ENCODE data around the gene OR6A2. TPM values are rescaled to one million over a fixed set of nuclear protein-coding genes. Genes with fewer than 3 reads are reported as not detected.

OR6A2 gene
- total and polyA plus RNA-seq, 10 of the 15 experiments (the other 5 are each of a cell fraction or from before 2014, with no cell fraction given) = 0.04 to 0.17 TPM; not detected in 8

GRCh38 chr11:6742260-6742659, 57.2 kb downstream of the OR6A2 start:
- Histone ChIP-seq H4K20me1 (ENCODE audit: control insufficient read depth, insufficient read depth) (no peaks in the 10 kb centered on the region), H3K9ac (ENCODE audit: control insufficient read depth, insufficient read depth, low read length) (no peak overlapping the region), H3K9me3 (replicated peaks; ENCODE audit: control insufficient read depth, insufficient read depth, low read length) (no peaks in the 10 kb centered on the region; the same call in 2 of the 3 replicates), H2AFZ (ENCODE audit: control insufficient read depth, low read depth, low read length) (no peak overlapping the region), H3K4me1 (ENCODE audit: control insufficient read depth, insufficient read depth, low read length) (peaks cover 20% of the 10 kb centered on the region), H3K36me3 (ENCODE audit: control insufficient read depth in 2 of 2, insufficient read depth in 2 of 2, low read length in 1 of 2) (no peaks in the 10 kb centered on the region), H3K4me3 (peak overlapping the region; percentile 71), H3K4me2 (ENCODE audit: control insufficient read depth, insufficient read depth) (peak overlapping the region; percentile 90), H3K27me3 (replicated peaks in 1 of 2; ENCODE audit: control insufficient read depth in 2 of 2, insufficient read depth in 2 of 2, low read length in 1 of 2) (no peaks in the 10 kb centered on the region), H3K27ac (ENCODE audit: control insufficient read depth, insufficient read depth) (no peak overlapping the region), H3K79me2 (ENCODE audit: control insufficient read depth, insufficient read depth, low read length) (peaks cover 65% of the 10 kb centered on the region)
- BruUV-seq (replicated peaks) = no TSS peak
- ChIA-PET RAD21 (ENCODE audit: unreplicated experiment) (interaction anchor here (0.8 to 8.3 kb wide), 3 partner anchors 13 to 123 kb away, joined by 3 to 141 read pairs (median 4); partner anchors contain the start of genes MRPL17 and TPP1), SMC1A (ENCODE audit: uncharacterized antibody, unreplicated experiment) (interaction anchor here (1.0 to 18.2 kb wide), 2 partner anchors 11 to 123 kb away, joined by 3 to 420 read pairs; partner anchors contain the start of gene TPP1), POLR2A (interaction anchor here (0.6 to 0.8 kb wide), 3 partner anchors 11 to 75 kb away, joined by 3 to 4 read pairs (median 3); no protein-coding TSS in a partner anchor), CTCF (interaction anchor here (0.7 to 15.6 kb wide), 5 partner anchors 9 to 211 kb away, joined by 3 to 728 read pairs (median 4); no protein-coding TSS in a partner anchor)
- DNase-seq (ENCODE audit: low read depth, low spot score) (no peak), FAIRE-seq (no peak), ATAC-seq (no peak)
- intact Hi-C loops (cut with micrococcal nuclease; ENCODE audit: unreplicated experiment) = loop anchor here (10.0 kb wide), 3 partner anchors 507 to 1047 kb away; partner anchors contain the start of genes CNGA4, FHIP1B and PPFIBP2
- 68% methylated on average over 7 of the region's 7 CpGs for WGBS (ENCODE audit: insufficient coverage, insufficient replicate concordance, low lambda C conversion rate, missing lambda C conversion rate)
- in situ Hi-C loops (cut with MboI) = loop anchor here (10.0 kb wide), 1 partner anchor 1117 kb away; the partner anchor contains the start of gene TRIM34
- TF ChIP-seq ZNF687 (IDR thresholded peaks at IDR 0.05) (no peak), CTCF (IDR thresholded peaks at IDR 0.05 in 2 of 3, conservative IDR thresholded peaks at IDR 0.05 in 1 of 3; ENCODE audit: control insufficient read depth in 2 of 3, extremely low read depth in 1 of 3, insufficient read depth in 1 of 3, low read depth in 3 of 3, low read length in 3 of 3) (no peak), USF2 (IDR thresholded peaks at IDR 0.05; ENCODE audit: borderline replicate concordance, low read depth, low read length) (no peak), FOS (IDR thresholded peaks at IDR 0.05; ENCODE audit: borderline replicate concordance, extremely low read depth, insufficient read length) (no peak), SREBF1 (IDR thresholded peaks at IDR 0.05; ENCODE audit: low read length) (no peak), PRDM15 (CRISPR knock-in tag; IDR thresholded peaks at IDR 0.05) (no peak), RELB (IDR thresholded peaks at IDR 0.05; ENCODE audit: low read depth) (peak; percentile 60; the same call in 1 of the 2 replicates), IKZF1 (conservative IDR thresholded peaks at IDR 0.05) (peak; percentile 68; the same call in 1 of the 2 replicates), NFIC (IDR thresholded peaks at IDR 0.05; ENCODE audit: low read depth, low read length) (peak; percentile 39; the same call in 1 of the 2 replicates)
